Esophagus squamous epithelium (tissue), 5 donors: ENCODE results near the gene ANKRD9. TPM values are rescaled to one million over a fixed set of nuclear protein-coding genes. Genes with fewer than 3 reads are reported as not detected.

Source experiments
- DNase-seq: peaks from one replicate; lab custom pipeline; 2025; lab: John Stamatoyannopoulos, UW
- H3K27ac ChIP-seq, 4 donors: fragments of 200-600 bp; sonication (generic); one replicate each; pipeline ENCODE4 v1.5.1; 2016 to 2019; ENCODE audit warnings: mild to moderate bottlenecking in 1 of 4
- H3K27me3 ChIP-seq, 4 donors: fragments of 200-600 bp; sonication (generic); 1 replicate in 3 of 4; 2 replicates in 1 of 4; pipeline versions ENCODE4 v1.5.1 to v1.6.0; 2017 to 2021; ENCODE audit warnings: antibody characterized with exemption in 1 of 4
- H3K36me3 ChIP-seq, 3 donors: fragments of 200-600 bp; sonication (generic); one replicate each; pipeline ENCODE4 v1.5.1; 2016 to 2019
- H3K4me1 ChIP-seq, 3 donors: fragments of 200-600 bp; sonication (generic); one replicate each; pipeline ENCODE4 v1.5.1; 2017 to 2019
- H3K4me3 ChIP-seq, 4 donors: fragments of 200-600 bp; sonication (generic); 1 replicate in 3 of 4; 2 replicates in 1 of 4; pipeline ENCODE4 v1.5.1; 2016 to 2019; ENCODE audit warnings: mild to moderate bottlenecking in 2 of 4, moderate library complexity in 1 of 4
- H3K9me3 ChIP-seq, 3 donors: fragments of 200-600 bp; sonication (generic); one replicate each; pipeline ENCODE4 v1.5.1; 2016 to 2019
- CTCF ChIP-seq, 6 experiments: fragments of 450-650 bp in 4 of 6; fragments of 200-600 bp in 2 of 6; sonication (generic) in 2 of 6; IDR thresholded peaks; one replicate each; pipeline ENCODE4 v1.5.1; 2016 to 2019; ENCODE audit warnings: antibody characterized with exemption in 6 of 6, mild to moderate bottlenecking in 4 of 6, moderate library complexity in 4 of 6
- POLR2A ChIP-seq, 4 donors: fragments of 450-650 bp; IDR thresholded peaks; one replicate each; pipeline ENCODE4 v1.6.1; 2017; ENCODE audit warnings: antibody characterized with exemption in 4 of 4, mild to moderate bottlenecking in 4 of 4, moderate library complexity in 3 of 4
- WGBS, 2 donors: methylation state at CpG; one replicate each; pipeline ENCODE4 v1.1.5; 2018; 5-methylcytosine and 5-hydroxymethylcytosine counted together
- intact Hi-C: fragments of 100-400 bp; cut with DNase I; formaldehyde crosslinking; loops from one replicate; pipeline ENCODE4 v1.15.0; 2022
- small RNA-seq, 4 donors: library from RNA; depleted of rRNA; stranded (forward); fragments of <200 nt; gene quantifications; one replicate each; pipeline ENCODE3, GENCODE V24; 2016
- total RNA-seq, 4 donors: library from RNA; depleted of rRNA; stranded (reverse); fragments of >200 nt; gene quantifications; one replicate each; pipeline ENCODE4 v1.1.0, GENCODE V29; 2016
- donor health status: DM: yes; HTN: yes; CAD: no.

Gene ANKRD9
- total RNA-seq, 4 donors from 2014 or later, result 20.0 to 39.0 (median 30.2) TPM

DNA sequence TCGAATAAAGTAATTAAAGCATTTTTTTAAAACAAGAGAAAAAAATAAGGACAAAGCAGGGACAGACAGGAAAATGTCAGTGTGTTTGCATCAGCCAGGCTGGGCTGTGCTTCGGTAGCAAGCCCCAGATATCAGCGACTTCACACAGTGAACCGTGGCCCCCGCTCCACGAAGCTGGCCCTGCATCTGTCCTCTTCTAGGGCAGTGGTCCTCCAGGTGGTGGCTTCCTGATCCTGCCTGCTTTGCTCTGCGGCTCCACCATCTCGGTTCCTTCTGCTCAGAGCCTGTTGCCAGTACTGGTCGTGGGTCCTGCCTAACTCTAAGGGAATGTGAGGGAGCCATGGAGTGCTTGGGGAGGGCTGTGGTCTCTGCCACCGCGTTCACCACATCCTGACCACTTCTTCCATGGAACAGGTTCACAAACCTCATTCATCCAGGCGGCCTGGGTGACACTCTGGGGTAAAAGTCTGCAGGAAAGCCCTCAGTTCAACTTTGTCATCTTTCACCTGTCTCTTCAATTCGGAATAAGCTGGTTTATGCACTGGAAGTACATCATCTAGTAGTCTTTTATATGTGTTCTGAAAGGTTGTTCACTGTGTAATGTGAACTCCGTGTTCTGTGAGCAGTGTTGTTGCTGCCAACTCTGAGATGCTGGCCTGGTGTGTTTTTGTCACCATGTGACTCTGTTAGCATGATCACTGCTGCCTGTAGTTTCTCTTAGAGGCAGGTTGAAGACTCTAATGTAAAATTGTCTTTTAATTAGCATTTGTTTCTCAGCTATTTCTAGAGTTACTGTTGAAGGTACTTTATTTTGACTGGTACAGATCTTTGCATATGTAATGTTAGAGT is 47.9 kb downstream of the ANKRD9 start:
- WGBS, 2 donors, result 76 to 82% methylated on average over 14 of the region's 14 CpGs

DNA sequence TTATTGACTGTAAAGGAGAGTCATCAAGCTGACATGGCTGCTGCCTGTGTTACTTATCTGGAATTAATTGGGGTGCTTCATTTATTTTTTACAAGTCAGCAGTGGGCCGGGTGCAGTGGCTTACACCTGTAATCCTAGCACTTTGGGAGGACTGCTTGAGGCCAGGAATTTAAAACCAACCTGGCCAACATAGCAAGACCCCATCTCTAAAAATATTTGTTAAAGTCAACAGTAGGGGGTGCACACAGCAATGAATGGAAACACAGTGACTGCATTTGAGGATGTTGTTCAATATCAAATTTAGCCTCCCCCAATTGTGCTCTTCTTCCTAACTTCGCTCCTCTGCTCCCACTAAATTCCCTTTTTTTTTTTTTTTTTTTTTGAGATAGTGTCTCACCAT is 52.1 kb downstream of the ANKRD9 start:
- Histone ChIP-seq H3K4me1 (no peaks in the 10 kb centered on the region), H3K27me3 (no peaks in the 10 kb centered on the region), H3K27ac (no peak overlapping the region), H3K9me3 (no peaks in the 10 kb centered on the region), H3K4me3 (no peak overlapping the region), H3K36me3 (peaks cover 3 to 73% (median 3%) of the 10 kb centered on the region in 3 donors)
- no peak for DNase-seq
- 47 to 92% methylated on average over 2 of the region's 2 CpGs for WGBS, 2 donors
- no peak for TF ChIP-seq CTCF (IDR thresholded peaks at IDR 0.05)
- no peak for TF ChIP-seq POLR2A (IDR thresholded peaks at IDR 0.05)
- intact Hi-C loops, result no loop called here

More for the DNA sequence above, 47.9 kb downstream of the ANKRD9 start:
- H3K4me3 ChIP-seq, result no peak overlapping the region
- no peaks in the 10 kb centered on the region for H3K27me3 ChIP-seq
- peaks cover 0 to 62% (median 3%) of the 10 kb centered on the region in 3 donors for H3K36me3 ChIP-seq
- H3K9me3 ChIP-seq, result no peaks in the 10 kb centered on the region
- H3K4me1 ChIP-seq, result no peaks in the 10 kb centered on the region
- H3K27ac ChIP-seq, result no peak overlapping the region
- intact Hi-C loops, result no loop called here
- TF ChIP-seq CTCF (IDR thresholded peaks at IDR 0.05) (no peak), POLR2A (IDR thresholded peaks at IDR 0.05) (no peak)
- no peak for DNase-seq

- Histone ChIP-seq H3K4me1 (no peaks in the 10 kb centered on the region), H3K4me3 (no peak overlapping the region), H3K9me3 (no peaks in the 10 kb centered on the region), H3K27ac (no peak overlapping the region), H3K27me3 (no peaks in the 10 kb centered on the region), H3K36me3 (peaks cover 7 to 94% (median 21%) of the 10 kb centered on the region in 3 donors)
- TF ChIP-seq POLR2A (IDR thresholded peaks at IDR 0.05), result no peak
- no peak for TF ChIP-seq CTCF (IDR thresholded peaks at IDR 0.05)
- WGBS, 2 donors, result no CpG with 5 or more reads among the region's 5 CpGs
- DNase-seq, result no peak
- intact Hi-C loops, result no loop called here
Observed at GRCh38 chr14:102454711-102455110, 54.9 kb downstream of the ANKRD9 start.

DNA sequence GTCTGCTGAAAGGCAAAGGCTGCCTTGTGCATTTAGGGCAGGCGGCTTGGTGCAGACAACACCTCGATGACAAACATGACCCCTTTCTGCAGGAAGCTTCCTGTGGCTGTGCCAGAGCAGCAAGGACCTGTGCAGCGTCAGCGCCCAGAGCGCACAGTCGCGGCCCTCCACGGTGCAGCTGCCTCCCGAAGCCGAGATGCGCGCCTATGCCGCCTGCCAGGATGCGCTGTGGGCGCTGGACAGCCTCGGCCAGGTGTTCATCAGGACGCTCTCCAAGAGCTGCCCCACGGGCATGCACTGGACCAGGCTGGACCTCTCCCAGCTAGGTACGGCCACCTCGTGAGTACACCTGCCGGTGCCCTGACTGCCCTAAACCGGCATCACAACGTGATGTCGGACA is 57.3 kb downstream of the ANKRD9 start:
- Histone ChIP-seq H3K27ac (no peak overlapping the region), H3K4me3 (no peak overlapping the region), H3K9me3 (no peaks in the 10 kb centered on the region), H3K27me3 (no peaks in the 10 kb centered on the region), H3K36me3 (peaks cover 7 to 99% (median 20%) of the 10 kb centered on the region in 3 donors), H3K4me1 (no peaks in the 10 kb centered on the region)
- intact Hi-C loops, result no loop called here
- 80 to 90% methylated on average over 1 to 2 of the region's 24 CpGs for WGBS, 2 donors
- TF ChIP-seq POLR2A (IDR thresholded peaks at IDR 0.05), result no peak
- TF ChIP-seq CTCF (IDR thresholded peaks at IDR 0.05), result no peak
- no peak for DNase-seq

Small RNA genes lying within 50 kb of the gene (small RNA-seq; reads per million reads assigned to genes)
- 0 reads per million in 4 donors for gene MIR4309

Other genes with a start within 250 kb of the ANKRD9 start
- gene MOK, start 204.6 kb downstream of the ANKRD9 start, total RNA-seq, result 1 to 10 TPM; 6.2 to 8.3 (median 6.4) TPM
- 1 to 10 TPM; 4.7 to 7.2 (median 6.1) TPM for gene ZNF839, start 190.0 kb downstream of the ANKRD9 start, total RNA-seq
- gene CINP, start 146.9 kb downstream of the ANKRD9 start, total RNA-seq, result 10 to 100 TPM; 23.2 to 42.4 (median 38.0) TPM
- 10 to 100 TPM in 3 of 4 donors, 1 to 10 TPM in 1; 5.4 to 18.1 (median 12.9) TPM for gene TECPR2, start 146.8 kb downstream of the ANKRD9 start, total RNA-seq
- 10 to 100 TPM; 25.6 to 56.9 (median 35.2) TPM for gene RCOR1, start 82.9 kb upstream of the ANKRD9 start, total RNA-seq